ENCODE measurements around the gene VARS1. TPM values are rescaled to one million over a fixed set of nuclear protein-coding genes. Genes with fewer than 3 reads are reported as not detected.
A peak's percentile ranks its signal among the peaks of the same experiment; 100 is the strongest.

The VARS1 gene
- total RNA-seq, 1 donor from 2014 or later: 48.3 TPM

DNA sequence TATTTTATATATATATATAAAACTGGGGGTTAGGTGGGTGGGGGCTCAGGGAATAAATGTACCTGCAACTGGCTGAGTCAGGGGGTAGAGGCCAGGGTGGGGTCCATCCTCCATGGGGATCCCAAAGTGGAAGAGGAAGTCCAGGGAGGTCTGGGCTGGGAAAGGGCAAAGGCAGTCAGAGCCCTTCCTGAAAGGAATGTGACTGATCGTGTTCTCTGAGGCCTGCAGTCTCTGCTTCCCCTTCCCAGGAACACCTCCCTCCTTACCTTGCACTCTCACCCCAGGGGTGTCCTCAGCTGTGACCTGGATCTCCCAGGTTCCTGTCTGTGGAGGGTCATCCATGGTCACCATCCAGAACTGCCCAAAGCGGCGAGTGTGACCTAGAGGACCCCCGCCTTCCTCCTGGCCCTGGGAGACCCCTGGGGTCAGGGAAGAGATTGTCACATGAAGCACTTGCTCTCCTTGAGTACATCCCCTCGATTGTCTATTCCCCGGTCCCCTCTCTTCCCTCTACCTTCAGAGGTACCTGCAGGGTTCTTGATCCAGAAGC, 28.4 kb downstream of the VARS1 start:
- Histone ChIP-seq H3K4me1 (no peaks in the 10 kb centered on the region), H3K27ac (no peak overlapping the region), H3K9me3 (no peaks in the 10 kb centered on the region), H3K27me3 (no peaks in the 10 kb centered on the region), H3K36me3 (no peaks in the 10 kb centered on the region), H3K4me3 (no peak overlapping the region)
- intact Hi-C loops (cut with DNase I): no loop called here
- TF ChIP-seq, protein P1, sequence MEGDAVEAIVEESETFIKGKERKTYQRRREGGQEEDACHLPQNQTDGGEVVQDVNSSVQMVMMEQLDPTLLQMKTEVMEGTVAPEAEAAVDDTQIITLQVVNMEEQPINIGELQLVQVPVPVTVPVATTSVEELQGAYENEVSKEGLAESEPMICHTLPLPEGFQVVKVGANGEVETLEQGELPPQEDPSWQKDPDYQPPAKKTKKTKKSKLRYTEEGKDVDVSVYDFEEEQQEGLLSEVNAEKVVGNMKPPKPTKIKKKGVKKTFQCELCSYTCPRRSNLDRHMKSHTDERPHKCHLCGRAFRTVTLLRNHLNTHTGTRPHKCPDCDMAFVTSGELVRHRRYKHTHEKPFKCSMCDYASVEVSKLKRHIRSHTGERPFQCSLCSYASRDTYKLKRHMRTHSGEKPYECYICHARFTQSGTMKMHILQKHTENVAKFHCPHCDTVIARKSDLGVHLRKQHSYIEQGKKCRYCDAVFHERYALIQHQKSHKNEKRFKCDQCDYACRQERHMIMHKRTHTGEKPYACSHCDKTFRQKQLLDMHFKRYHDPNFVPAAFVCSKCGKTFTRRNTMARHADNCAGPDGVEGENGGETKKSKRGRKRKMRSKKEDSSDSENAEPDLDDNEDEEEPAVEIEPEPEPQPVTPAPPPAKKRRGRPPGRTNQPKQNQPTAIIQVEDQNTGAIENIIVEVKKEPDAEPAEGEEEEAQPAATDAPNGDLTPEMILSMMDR (IDR thresholded peaks at IDR 0.05): no peak
- DNase-seq (ENCODE audit: low spot score in 2 of 2): no peak

DNA sequence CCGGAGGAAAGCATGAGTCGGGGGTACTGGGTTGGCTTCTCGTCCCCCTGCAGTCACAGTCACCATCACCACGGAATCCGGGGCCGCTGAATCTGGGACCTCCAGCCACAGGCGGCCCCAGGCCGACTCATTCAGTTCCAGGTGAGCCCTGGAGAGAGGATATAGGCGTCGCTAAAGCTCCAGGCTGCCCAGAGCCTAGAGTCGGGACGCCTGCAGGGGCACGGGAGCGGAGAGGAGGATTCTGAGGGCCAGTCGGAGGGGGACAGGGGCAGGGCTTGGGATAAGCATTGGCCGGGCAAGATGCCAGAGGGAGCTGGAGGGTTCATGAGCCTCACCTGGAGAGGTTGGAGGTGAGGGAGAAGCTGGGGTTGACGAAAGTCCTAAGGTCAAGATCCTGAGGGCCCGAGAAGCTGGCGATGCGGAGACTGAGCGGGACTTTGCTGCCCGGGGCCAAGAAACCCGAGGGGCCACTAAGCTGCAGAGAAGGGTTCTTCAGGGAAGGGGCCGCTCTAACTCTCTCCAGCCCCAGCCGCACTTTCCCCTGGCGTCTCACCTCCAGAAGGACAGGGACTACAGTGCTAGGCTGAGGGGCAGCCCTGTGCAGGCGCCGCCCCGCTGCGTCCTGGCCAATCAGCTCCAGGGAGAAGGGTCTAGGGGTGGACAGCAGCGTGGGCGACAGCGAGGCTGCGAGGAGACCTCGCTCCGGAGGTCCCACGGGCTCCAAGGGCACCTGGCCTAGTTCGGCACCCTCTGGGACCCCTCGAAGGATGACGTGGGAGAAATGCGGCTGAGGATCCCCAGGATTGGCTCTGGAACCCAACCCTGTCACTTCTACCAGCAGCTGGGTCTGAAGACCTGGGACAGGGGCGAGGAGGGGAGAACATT, 29.4 kb downstream of the VARS1 start:
- Histone ChIP-seq H3K27me3 (no peaks in the 10 kb centered on the region), H3K27ac (no peak overlapping the region), H3K9me3 (no peaks in the 10 kb centered on the region), H3K4me3 (peak overlapping the region; percentile 0 to 45), H3K4me1 (no peaks in the 10 kb centered on the region), H3K36me3 (no peaks in the 10 kb centered on the region)
- no peak for DNase-seq (ENCODE audit: low spot score in 2 of 2)
- TF ChIP-seq, protein P1 (IDR thresholded peaks at IDR 0.05): no peak
- intact Hi-C loops (cut with DNase I): no loop called here

DNA sequence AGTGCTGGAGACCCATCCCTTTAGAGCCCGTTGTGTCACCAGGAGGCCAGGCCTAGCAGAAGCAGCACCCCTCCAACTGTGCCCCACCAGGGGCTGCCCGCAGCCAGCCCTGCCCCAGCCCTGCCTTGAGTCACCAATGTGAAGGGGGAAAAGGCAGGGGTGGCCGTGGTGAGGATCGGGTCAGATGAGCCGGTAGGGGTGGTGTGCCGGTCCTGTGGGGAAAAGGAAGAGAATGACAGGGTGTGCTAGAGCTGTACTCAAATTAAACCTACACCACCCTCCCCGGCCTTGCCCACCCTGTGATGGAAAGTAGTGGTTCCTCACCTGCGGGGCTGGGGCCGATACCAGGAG, 30.0 kb downstream of the VARS1 start:
- H3K27me3 ChIP-seq: no peaks in the 10 kb centered on the region
- no peaks in the 10 kb centered on the region for H3K36me3 ChIP-seq
- no peak for DNase-seq (ENCODE audit: low spot score in 2 of 2)
- no peaks in the 10 kb centered on the region for H3K9me3 ChIP-seq
- no peaks in the 10 kb centered on the region for H3K4me1 ChIP-seq
- intact Hi-C loops (cut with DNase I): no loop called here
- no peak overlapping the region for H3K4me3 ChIP-seq
- H3K27ac ChIP-seq: no peak overlapping the region
- TF ChIP-seq, protein P1 (IDR thresholded peaks at IDR 0.05): no peak

DNA sequence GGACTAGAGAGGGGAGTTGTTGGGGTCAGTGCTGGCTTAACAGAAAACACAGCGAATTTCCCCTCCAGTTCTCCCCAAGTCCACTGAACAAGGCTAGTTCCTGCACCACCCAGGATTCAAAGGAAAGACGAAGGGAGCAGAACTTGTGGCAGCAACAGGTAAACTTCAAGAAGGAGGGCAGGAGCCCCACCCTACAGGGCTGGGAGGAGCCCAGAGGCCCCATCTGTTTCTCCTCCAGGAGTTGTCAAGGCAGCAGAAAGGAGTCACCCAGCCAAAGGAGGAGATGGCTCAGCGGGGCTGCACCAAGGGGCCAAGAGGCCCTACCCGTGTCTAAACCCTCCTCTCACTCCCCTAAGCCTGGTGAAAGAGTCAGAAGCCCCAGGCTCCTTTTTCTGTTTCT, 31.4 kb downstream of the VARS1 start:
- Histone ChIP-seq H3K27me3 (no peaks in the 10 kb centered on the region), H3K27ac (no peak overlapping the region), H3K4me3 (no peak overlapping the region), H3K36me3 (no peaks in the 10 kb centered on the region), H3K4me1 (no peaks in the 10 kb centered on the region), H3K9me3 (no peaks in the 10 kb centered on the region)
- intact Hi-C loops (cut with DNase I): no loop called here
- no peak for DNase-seq (ENCODE audit: low spot score in 2 of 2)
- TF ChIP-seq, protein P1 (IDR thresholded peaks at IDR 0.05): no peak

DNA sequence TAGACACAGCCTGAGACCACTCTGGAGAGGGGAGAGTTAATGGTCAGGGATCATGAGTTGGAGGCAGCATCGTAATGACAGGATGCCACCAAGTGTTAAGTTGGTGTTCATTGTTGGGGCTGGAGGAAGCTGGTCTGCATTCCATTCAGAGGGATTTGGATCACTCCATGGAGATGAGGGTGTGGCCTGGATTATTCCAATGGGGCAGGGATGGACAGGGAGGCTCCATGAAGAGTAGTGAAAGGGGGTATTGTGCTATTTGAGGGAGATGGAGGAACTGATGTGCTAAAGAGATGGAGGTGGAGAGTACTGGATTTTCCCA, 32.0 kb downstream of the VARS1 start:
- intact Hi-C loops (cut with DNase I): no loop called here
- Histone ChIP-seq H3K9me3 (no peaks in the 10 kb centered on the region), H3K27me3 (no peaks in the 10 kb centered on the region), H3K36me3 (no peaks in the 10 kb centered on the region), H3K4me1 (no peaks in the 10 kb centered on the region), H3K27ac (no peak overlapping the region), H3K4me3 (no peak overlapping the region)
- DNase-seq (ENCODE audit: low spot score in 2 of 2): no peak
- TF ChIP-seq, protein P1 (IDR thresholded peaks at IDR 0.05): no peak

Data from ascending aorta (tissue), 2 donors.